ENCODE data around the gene XIRP1.
A peak's percentile ranks its signal among the peaks of the same experiment; 100 is the strongest.

XIRP1 gene

GRCh38 chr3:39185959-39186691, 6.3 kb downstream of the XIRP1 start:
- Histone ChIP-seq H3K9ac (ENCODE audit: low read length in 2 of 2) (no peak overlapping the region), H3K4me3 (ENCODE audit: low read length in 2 of 2) (no peak overlapping the region), H3K27ac (ENCODE audit: low read length) (no peak overlapping the region), H3K36me3 (ENCODE audit: control insufficient read depth in 2 of 2, insufficient read depth in 2 of 2, low read length in 2 of 2) (no peaks in the 10 kb centered on the region), H3K27me3 (ENCODE audit: control insufficient read depth in 1 of 2, insufficient read depth in 2 of 2, low read length in 2 of 2) (no peaks in the 10 kb centered on the region), H3K4me1 (ENCODE audit: control insufficient read depth, insufficient read depth, low read length) (peaks cover 29% of the 10 kb centered on the region), H3K9me3 (ENCODE audit: control insufficient read depth in 2 of 2, low read length in 2 of 2) (no peaks in the 10 kb centered on the region)

GRCh38 chr3:39185326-39185958, 7.0 kb downstream of the XIRP1 start:
- Histone ChIP-seq H3K36me3 (ENCODE audit: control insufficient read depth in 2 of 2, insufficient read depth in 2 of 2, low read length in 2 of 2) (no peaks in the 10 kb centered on the region), H3K4me3 (ENCODE audit: low read length in 2 of 2) (no peak overlapping the region), H3K27me3 (ENCODE audit: control insufficient read depth in 1 of 2, insufficient read depth in 2 of 2, low read length in 2 of 2) (no peaks in the 10 kb centered on the region), H3K4me1 (ENCODE audit: control insufficient read depth, insufficient read depth, low read length) (peaks cover 32% of the 10 kb centered on the region), H3K27ac (ENCODE audit: low read length) (no peak overlapping the region), H3K9ac (ENCODE audit: low read length in 2 of 2) (no peak overlapping the region), H3K9me3 (ENCODE audit: control insufficient read depth in 2 of 2, low read length in 2 of 2) (no peaks in the 10 kb centered on the region)

- H3K4me1 ChIP-seq (ENCODE audit: control insufficient read depth, insufficient read depth, low read length), result peaks cover 34% of the 10 kb centered on the region
- H3K36me3 ChIP-seq (ENCODE audit: control insufficient read depth in 2 of 2, insufficient read depth in 2 of 2, low read length in 2 of 2), result no peaks in the 10 kb centered on the region
Observed at GRCh38 chr3:39184968-39185285, 7.5 kb downstream of the XIRP1 start.

GRCh38 chr3:39184081-39184967, 8.1 kb downstream of the XIRP1 start:
- H3K4me3 ChIP-seq (ENCODE audit: low read length in 2 of 2), result no peak overlapping the region
- H3K27ac ChIP-seq (ENCODE audit: low read length), result peak overlapping the region; percentile 46
- H3K9me3 ChIP-seq (ENCODE audit: control insufficient read depth in 2 of 2, low read length in 2 of 2), result no peaks in the 10 kb centered on the region
- H3K4me1 ChIP-seq (ENCODE audit: control insufficient read depth, insufficient read depth, low read length), result peaks cover 29% of the 10 kb centered on the region
- H3K36me3 ChIP-seq (ENCODE audit: control insufficient read depth in 2 of 2, insufficient read depth in 2 of 2, low read length in 2 of 2), result no peaks in the 10 kb centered on the region
- no peaks in the 10 kb centered on the region for H3K27me3 ChIP-seq (ENCODE audit: control insufficient read depth in 1 of 2, insufficient read depth in 2 of 2, low read length in 2 of 2)
- no peak overlapping the region for H3K9ac ChIP-seq (ENCODE audit: low read length in 2 of 2)

More at GRCh38 chr3:39184968-39185285, 7.5 kb downstream of the XIRP1 start:
- H3K9ac ChIP-seq (ENCODE audit: low read length in 2 of 2), result no peak overlapping the region
- no peaks in the 10 kb centered on the region for H3K27me3 ChIP-seq (ENCODE audit: control insufficient read depth in 1 of 2, insufficient read depth in 2 of 2, low read length in 2 of 2)
- H3K4me3 ChIP-seq (ENCODE audit: low read length in 2 of 2), result no peak overlapping the region
- no peaks in the 10 kb centered on the region for H3K9me3 ChIP-seq (ENCODE audit: control insufficient read depth in 2 of 2, low read length in 2 of 2)
- H3K27ac ChIP-seq (ENCODE audit: low read length), result no peak overlapping the region

GRCh38 chr3:39183211-39184080, 8.9 kb downstream of the XIRP1 start:
- H3K9me3 ChIP-seq (ENCODE audit: control insufficient read depth in 2 of 2, low read length in 2 of 2), result no peaks in the 10 kb centered on the region
- peaks cover 34% of the 10 kb centered on the region for H3K4me1 ChIP-seq (ENCODE audit: control insufficient read depth, insufficient read depth, low read length)
- no peaks in the 10 kb centered on the region for H3K36me3 ChIP-seq (ENCODE audit: control insufficient read depth in 2 of 2, insufficient read depth in 2 of 2, low read length in 2 of 2)
- peak overlapping the region; percentile 46 for H3K27ac ChIP-seq (ENCODE audit: low read length)
- no peak overlapping the region for H3K9ac ChIP-seq (ENCODE audit: low read length in 2 of 2)
- H3K27me3 ChIP-seq (ENCODE audit: control insufficient read depth in 1 of 2, insufficient read depth in 2 of 2, low read length in 2 of 2), result no peaks in the 10 kb centered on the region
- no peak overlapping the region for H3K4me3 ChIP-seq (ENCODE audit: low read length in 2 of 2)

- H3K4me3 ChIP-seq (ENCODE audit: low read length in 2 of 2), result peak overlapping the region; percentile 34 to 67
Observed at GRCh38 chr3:39181408-39182335, 10.7 kb downstream of the XIRP1 start.

GRCh38 chr3:39180546-39181346, 11.6 kb downstream of the XIRP1 start:
- Histone ChIP-seq H3K9ac (ENCODE audit: low read length in 2 of 2) (peak overlapping the region; percentile 55 to 62), H3K36me3 (ENCODE audit: control insufficient read depth in 2 of 2, insufficient read depth in 2 of 2, low read length in 2 of 2) (no peaks in the 10 kb centered on the region), H3K27me3 (ENCODE audit: control insufficient read depth in 1 of 2, insufficient read depth in 2 of 2, low read length in 2 of 2) (no peaks in the 10 kb centered on the region), H3K27ac (ENCODE audit: low read length) (peak overlapping the region; percentile 82), H3K9me3 (ENCODE audit: control insufficient read depth in 2 of 2, low read length in 2 of 2) (no peaks in the 10 kb centered on the region), H3K4me3 (ENCODE audit: low read length in 2 of 2) (peak overlapping the region; percentile 50 to 67), H3K4me1 (ENCODE audit: control insufficient read depth, insufficient read depth, low read length) (peaks cover 41% of the 10 kb centered on the region)

More at GRCh38 chr3:39181408-39182335, 10.7 kb downstream of the XIRP1 start:
- H3K27me3 ChIP-seq (ENCODE audit: control insufficient read depth in 1 of 2, insufficient read depth in 2 of 2, low read length in 2 of 2), result no peaks in the 10 kb centered on the region
- peak overlapping the region; percentile 75 for H3K27ac ChIP-seq (ENCODE audit: low read length)
- H3K4me1 ChIP-seq (ENCODE audit: control insufficient read depth, insufficient read depth, low read length), result peaks cover 41% of the 10 kb centered on the region
- no peak overlapping the region for H3K9ac ChIP-seq (ENCODE audit: low read length in 2 of 2)
- H3K9me3 ChIP-seq (ENCODE audit: control insufficient read depth in 2 of 2, low read length in 2 of 2), result no peaks in the 10 kb centered on the region
- H3K36me3 ChIP-seq (ENCODE audit: control insufficient read depth in 2 of 2, insufficient read depth in 2 of 2, low read length in 2 of 2), result no peaks in the 10 kb centered on the region

- H3K4me3 ChIP-seq (ENCODE audit: low read length in 2 of 2), result peak overlapping the region; percentile 50 to 67
- H3K9me3 ChIP-seq (ENCODE audit: control insufficient read depth in 2 of 2, low read length in 2 of 2), result no peaks in the 10 kb centered on the region
- H3K27me3 ChIP-seq (ENCODE audit: control insufficient read depth in 1 of 2, insufficient read depth in 2 of 2, low read length in 2 of 2), result no peaks in the 10 kb centered on the region
- H3K9ac ChIP-seq (ENCODE audit: low read length in 2 of 2), result peak overlapping the region; percentile 55 to 62
- no peaks in the 10 kb centered on the region for H3K36me3 ChIP-seq (ENCODE audit: control insufficient read depth in 2 of 2, insufficient read depth in 2 of 2, low read length in 2 of 2)
- H3K27ac ChIP-seq (ENCODE audit: low read length), result peak overlapping the region; percentile 82
- peaks cover 41% of the 10 kb centered on the region for H3K4me1 ChIP-seq (ENCODE audit: control insufficient read depth, insufficient read depth, low read length)
Observed at GRCh38 chr3:39180183-39180545, 12.2 kb downstream of the XIRP1 start.

- Histone ChIP-seq H3K9me3 (ENCODE audit: control insufficient read depth in 2 of 2, low read length in 2 of 2) (no peaks in the 10 kb centered on the region), H3K4me1 (ENCODE audit: control insufficient read depth, insufficient read depth, low read length) (peaks cover 32% of the 10 kb centered on the region), H3K9ac (ENCODE audit: low read length in 2 of 2) (peak overlapping the region; percentile 74 to 87), H3K36me3 (ENCODE audit: control insufficient read depth in 2 of 2, insufficient read depth in 2 of 2, low read length in 2 of 2) (no peaks in the 10 kb centered on the region), H3K27me3 (ENCODE audit: control insufficient read depth in 1 of 2, insufficient read depth in 2 of 2, low read length in 2 of 2) (no peaks in the 10 kb centered on the region), H3K4me3 (ENCODE audit: low read length in 2 of 2) (peak overlapping the region; percentile 57 to 73), H3K27ac (ENCODE audit: low read length) (peak overlapping the region; percentile 90)
Observed at GRCh38 chr3:39178553-39178952, 13.8 kb downstream of the XIRP1 start.

Data from stomach smooth muscle (tissue), 2 donors.